Natural killer cell treated with Interleukin-12 subunit alpha and Interleukin-12 subunit beta and Interleukin-15 and Interleukin-18, amount 100 ng/mL, for 72 hours (primary cell): Measurements from ENCODE around the gene B3GNT2. TPM values are rescaled to one million over a fixed set of nuclear protein-coding genes. Genes with fewer than 3 reads are reported as not detected.

Experiments used
- ATAC-seq, 2 donors: fragments of 150-1000 bp; cut with Tn5 transposase in 1 of 2; sonication (Bioruptor Pico), chemical (Tn5 transposase) in 1 of 2; 2 replicates each; pipeline ENCODE4 v1.10.0; 2021
- DNase-seq: peaks from one replicate; pipeline ENCODE4 v3.0.0; 2022; ENCODE audit warnings: low spot score
- H3K27ac Mint-ChIP-seq, 2 donors: 1 replicate in 1 of 2; 2 replicates in 1 of 2; pipeline ENCODE4 v1.8.0; 2022; ENCODE audit warnings: mixed read lengths in 2 of 2, mild to moderate bottlenecking in 1 of 2, moderate library complexity in 1 of 2
- H3K27me3 Mint-ChIP-seq, 2 donors: 1 replicate in 1 of 2; 2 replicates in 1 of 2; pipeline ENCODE4 v1.8.0; 2022; ENCODE audit warnings: mixed read lengths in 2 of 2
- H3K36me3 Mint-ChIP-seq: one replicate; pipeline ENCODE4 v1.8.0; 2022; ENCODE audit warnings: mixed read lengths
- H3K4me1 Mint-ChIP-seq, 2 donors: 1 replicate in 1 of 2; 2 replicates in 1 of 2; pipeline ENCODE4 v1.8.0; 2022; ENCODE audit warnings: low read depth in 2 of 2, mixed read lengths in 2 of 2, mild to moderate bottlenecking in 1 of 2
- H3K4me3 Mint-ChIP-seq: one replicate; pipeline ENCODE4 v1.8.0; 2022; ENCODE audit warnings: mixed read lengths
- H3K9me3 Mint-ChIP-seq: 2 replicates; pipeline ENCODE4 v1.8.0; 2022; ENCODE audit warnings: mixed read lengths
- total RNA-seq, 2 donors: library from RNA; stranded (reverse); gene quantifications; one replicate each; pipeline ENCODE4 v1.2.3, GENCODE V29; 2022

Gene B3GNT2
- total RNA-seq, 2 donors from 2014 or later: 29.8 to 31.0 TPM

GRCh38 chr2:62221141-62221540 lies 25.2 kb downstream of the B3GNT2 start:
- peak overlapping the region; percentile 64 to 79 for H3K27ac Mint-ChIP-seq
- ATAC-seq (no peak), DNase-seq (peak; percentile 18)
- H3K4me1 Mint-ChIP-seq: peaks cover 70 to 75% of the 10 kb centered on the region in 2 donors
- no peaks in the 10 kb centered on the region for H3K9me3 Mint-ChIP-seq
- peak overlapping the region; percentile 14 for H3K4me3 Mint-ChIP-seq
- H3K27me3 Mint-ChIP-seq: no peaks in the 10 kb centered on the region
- peaks cover 24% of the 10 kb centered on the region for H3K36me3 Mint-ChIP-seq

- Mint-ChIP-seq H3K36me3 (peaks cover 24% of the 10 kb centered on the region), H3K27ac (peak overlapping the region; percentile 64 to 79), H3K4me3 (peak overlapping the region; percentile 32), H3K9me3 (no peaks in the 10 kb centered on the region), H3K27me3 (no peaks in the 10 kb centered on the region), H3K4me1 (peaks cover 61 to 67% of the 10 kb centered on the region in 2 donors)
- DNase-seq: no peak
- no peak for ATAC-seq
These were observed 26.3 kb downstream of the B3GNT2 start for GRCh38 chr2:62222171-62222570.

GRCh38 chr2:62222674-62223073 lies 26.8 kb downstream of the B3GNT2 start:
- peaks cover 57 to 67% of the 10 kb centered on the region in 2 donors for H3K4me1 Mint-ChIP-seq
- ATAC-seq (peak; percentile 53 to 56), DNase-seq (no peak)
- peak overlapping the region; percentile 64 to 79 for H3K27ac Mint-ChIP-seq
- peak overlapping the region; percentile 32 for H3K4me3 Mint-ChIP-seq
- H3K36me3 Mint-ChIP-seq: peaks cover 24% of the 10 kb centered on the region
- H3K27me3 Mint-ChIP-seq: no peaks in the 10 kb centered on the region
- H3K9me3 Mint-ChIP-seq: no peaks in the 10 kb centered on the region

- no peak overlapping the region for H3K4me3 Mint-ChIP-seq
- peaks cover 39 to 50% of the 10 kb centered on the region in 2 donors for H3K4me1 Mint-ChIP-seq
- H3K27me3 Mint-ChIP-seq: no peaks in the 10 kb centered on the region
- no peaks in the 10 kb centered on the region for H3K9me3 Mint-ChIP-seq
- H3K36me3 Mint-ChIP-seq: peaks cover 24% of the 10 kb centered on the region
- ATAC-seq (no peak), DNase-seq (no peak)
- no peak overlapping the region for H3K27ac Mint-ChIP-seq
These were observed 29.1 kb downstream of the B3GNT2 start for GRCh38 chr2:62224976-62225375.

GRCh38 chr2:62227386-62228075 lies 31.6 kb downstream of the B3GNT2 start:
- Mint-ChIP-seq H3K4me3 (no peak overlapping the region), H3K4me1 (peaks cover 23 to 42% of the 10 kb centered on the region in 2 donors), H3K36me3 (peaks cover 17% of the 10 kb centered on the region), H3K27ac (no peak overlapping the region), H3K9me3 (no peaks in the 10 kb centered on the region), H3K27me3 (no peaks in the 10 kb centered on the region)
- ATAC-seq (no peak), DNase-seq (no peak)

GRCh38 chr2:62229082-62229605 lies 33.2 kb downstream of the B3GNT2 start:
- no peak for ATAC-seq
- Mint-ChIP-seq H3K4me1 (peaks cover 13 to 30% of the 10 kb centered on the region in 2 donors), H3K9me3 (no peaks in the 10 kb centered on the region), H3K36me3 (peaks cover under 1% of the 10 kb centered on the region), H3K27me3 (no peaks in the 10 kb centered on the region), H3K27ac (no peak overlapping the region), H3K4me3 (no peak overlapping the region)
- DNase-seq: no peak

GRCh38 chr2:62231541-62231940 lies 35.6 kb downstream of the B3GNT2 start:
- no peak for ATAC-seq
- no peak overlapping the region for H3K27ac Mint-ChIP-seq

GRCh38 chr2:62234755-62235655 lies 39.1 kb downstream of the B3GNT2 start:
- Mint-ChIP-seq H3K9me3 (no peaks in the 10 kb centered on the region), H3K36me3 (no peaks in the 10 kb centered on the region), H3K27ac (no peak overlapping the region), H3K27me3 (no peaks in the 10 kb centered on the region), H3K4me1 (peaks cover 9 to 15% of the 10 kb centered on the region in 2 donors), H3K4me3 (no peak overlapping the region)
- DNase-seq (no peak), ATAC-seq (peak in 1 of 2 donors; percentile 36)

More at GRCh38 chr2:62231541-62231940, 35.6 kb downstream of the B3GNT2 start:
- Mint-ChIP-seq H3K27me3 (no peaks in the 10 kb centered on the region), H3K4me1 (peaks cover 13 to 26% of the 10 kb centered on the region in 2 donors), H3K36me3 (no peaks in the 10 kb centered on the region), H3K9me3 (no peaks in the 10 kb centered on the region), H3K4me3 (no peak overlapping the region)
- DNase-seq: no peak

GRCh38 chr2:62236499-62236898 lies 40.6 kb downstream of the B3GNT2 start:
- Mint-ChIP-seq H3K4me3 (no peak overlapping the region), H3K27me3 (no peaks in the 10 kb centered on the region), H3K27ac (no peak overlapping the region), H3K9me3 (no peaks in the 10 kb centered on the region), H3K4me1 (peaks cover 5 to 8% of the 10 kb centered on the region in 2 donors), H3K36me3 (no peaks in the 10 kb centered on the region)
- ATAC-seq: no peak
- no peak for DNase-seq

GRCh38 chr2:62238236-62238635 lies 42.3 kb downstream of the B3GNT2 start:
- Mint-ChIP-seq H3K4me3 (no peak overlapping the region), H3K4me1 (no peaks in the 10 kb centered on the region), H3K9me3 (no peaks in the 10 kb centered on the region), H3K36me3 (no peaks in the 10 kb centered on the region), H3K27me3 (no peaks in the 10 kb centered on the region), H3K27ac (no peak overlapping the region)
- DNase-seq: no peak
- ATAC-seq: no peak

GRCh38 chr2:62240546-62240945 lies 44.6 kb downstream of the B3GNT2 start:
- Mint-ChIP-seq H3K4me1 (no peaks in the 10 kb centered on the region), H3K9me3 (no peaks in the 10 kb centered on the region), H3K4me3 (no peak overlapping the region), H3K27me3 (no peaks in the 10 kb centered on the region), H3K27ac (no peak overlapping the region), H3K36me3 (no peaks in the 10 kb centered on the region)
- ATAC-seq (no peak), DNase-seq (no peak)

- Mint-ChIP-seq H3K36me3 (no peaks in the 10 kb centered on the region), H3K27ac (no peak overlapping the region), H3K27me3 (no peaks in the 10 kb centered on the region), H3K4me1 (no peaks in the 10 kb centered on the region), H3K4me3 (no peak overlapping the region), H3K9me3 (no peaks in the 10 kb centered on the region)
- ATAC-seq (no peak), DNase-seq (no peak)
These were observed 48.1 kb downstream of the B3GNT2 start for GRCh38 chr2:62243983-62244382.

- Mint-ChIP-seq H3K36me3 (no peaks in the 10 kb centered on the region), H3K4me3 (no peak overlapping the region), H3K4me1 (no peaks in the 10 kb centered on the region), H3K9me3 (no peaks in the 10 kb centered on the region), H3K27me3 (no peaks in the 10 kb centered on the region), H3K27ac (no peak overlapping the region)
- no peak for DNase-seq
- ATAC-seq: no peak
These were observed 52.3 kb downstream of the B3GNT2 start for GRCh38 chr2:62248226-62248625.

- H3K9me3 Mint-ChIP-seq: no peaks in the 10 kb centered on the region
- ATAC-seq (no peak), DNase-seq (no peak)
- no peaks in the 10 kb centered on the region for H3K4me1 Mint-ChIP-seq
- no peaks in the 10 kb centered on the region for H3K36me3 Mint-ChIP-seq
- no peak overlapping the region for H3K27ac Mint-ChIP-seq
- no peaks in the 10 kb centered on the region for H3K27me3 Mint-ChIP-seq
- no peak overlapping the region for H3K4me3 Mint-ChIP-seq
These were observed 54.3 kb downstream of the B3GNT2 start for GRCh38 chr2:62250239-62250638.
